GM10266 (cell line): Measurements from ENCODE around the gene KIAA2012.

Experiments
- DNase-seq: peaks from one replicate; pipeline ENCODE4 v3.0.0; 2012; ENCODE audit errors: extremely low spot score
- CTCF ChIP-seq: IDR thresholded peaks from 2 replicates; pipeline ENCODE4 v1.5.1; 2012; ENCODE audit warnings: mild to moderate bottlenecking, low read depth; ENCODE audit not compliant: control insufficient read depth, insufficient read depth; ENCODE audit errors: missing control alignments

Gene KIAA2012

DNA sequence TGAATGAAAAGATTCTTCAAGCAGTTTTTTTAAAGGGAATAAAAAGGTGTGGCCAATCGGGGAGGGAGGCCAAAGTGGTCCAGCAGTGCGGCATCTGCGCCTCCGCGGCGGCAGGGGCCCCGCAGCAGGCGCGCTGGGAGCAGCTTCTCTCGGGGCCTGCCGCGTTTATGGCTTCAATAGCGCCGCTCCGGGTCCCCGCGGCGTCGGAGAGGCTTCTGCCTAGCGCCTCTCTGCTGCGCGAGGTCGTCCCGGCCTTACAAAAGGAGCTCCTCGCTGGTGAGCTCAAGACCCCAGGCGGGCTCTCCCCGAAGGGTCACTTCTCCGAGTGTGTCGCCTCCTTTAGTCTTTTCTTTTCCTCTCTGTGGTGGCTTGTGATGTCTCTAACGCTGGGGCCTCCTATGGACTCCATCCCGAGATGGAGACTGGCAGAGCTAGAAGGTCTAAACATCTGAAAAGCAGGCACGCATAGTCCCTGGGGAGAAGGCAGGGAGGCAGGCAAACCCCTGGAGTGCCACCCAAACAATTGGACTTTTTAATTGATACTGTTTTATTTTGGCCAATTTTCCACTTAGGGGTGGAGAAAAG is 98.3 kb downstream of the KIAA2012 start:
- no peak for TF ChIP-seq CTCF
- DNase-seq: no peak

DNA sequence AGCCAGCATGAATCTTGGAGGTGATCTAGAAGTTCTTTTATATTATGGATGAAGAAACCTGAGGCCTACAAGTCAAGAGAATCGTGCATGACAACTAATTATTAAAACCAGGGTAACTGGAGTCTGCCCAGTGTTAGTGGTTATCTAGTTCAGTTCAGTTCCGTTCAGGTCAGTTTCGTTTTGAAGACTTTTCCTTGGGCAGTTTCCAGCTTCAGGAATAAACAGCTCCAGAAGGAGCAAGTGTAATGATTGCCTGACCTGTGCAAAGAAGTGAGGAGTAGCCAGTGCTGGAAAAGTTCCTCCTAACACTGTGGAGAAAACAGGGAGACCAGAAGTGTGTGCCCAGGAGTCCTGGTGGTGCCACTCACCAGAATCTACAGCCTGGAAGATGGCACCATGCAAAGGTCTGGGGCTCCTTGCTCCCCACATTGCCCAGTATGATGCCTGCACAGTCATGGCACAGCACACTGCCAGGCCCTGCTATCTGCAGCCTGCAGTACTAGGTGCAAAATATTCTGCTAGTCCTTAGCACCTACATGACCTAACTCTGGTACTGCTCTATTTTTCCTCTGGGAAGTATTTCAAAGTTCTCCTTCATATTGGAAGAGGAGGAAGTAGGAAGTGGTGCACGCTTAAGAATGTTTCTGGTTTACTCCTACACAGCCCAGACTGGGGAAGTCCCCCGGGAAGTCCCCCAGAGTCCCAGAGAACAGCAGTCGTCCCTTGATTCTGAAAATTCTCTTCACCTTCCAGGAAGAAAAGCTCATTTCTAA is 99.6 kb downstream of the KIAA2012 start:
- no peak for TF ChIP-seq CTCF
- DNase-seq: peak; percentile 69

DNA sequence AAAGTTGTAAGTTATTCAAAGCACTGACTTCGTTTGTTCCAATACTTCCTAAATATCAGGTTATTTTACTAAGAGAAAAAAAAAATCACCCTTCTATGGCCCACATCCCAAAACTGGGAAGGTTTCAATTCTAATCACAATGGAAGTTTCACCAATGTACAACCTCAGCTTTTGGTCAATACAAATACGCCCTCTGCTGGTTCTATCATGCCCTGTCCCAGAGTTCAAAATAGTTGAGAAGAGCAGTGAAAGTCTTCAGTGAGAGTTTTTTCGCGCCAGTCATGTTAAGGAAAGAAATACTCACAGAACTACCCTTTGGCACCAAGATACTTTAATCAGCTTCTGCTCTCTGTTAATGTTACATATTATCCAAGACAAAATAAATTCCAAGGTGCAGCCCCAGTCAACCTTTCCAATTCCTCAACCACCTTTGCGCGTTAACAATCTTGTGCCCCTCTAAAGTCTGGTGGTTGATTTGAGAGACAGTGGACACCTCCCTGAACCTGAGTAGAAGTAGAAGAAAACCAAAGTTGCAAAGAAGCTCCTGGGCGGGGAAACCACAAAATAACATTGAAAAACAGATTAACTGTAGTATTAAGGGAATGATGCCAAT is 105.4 kb downstream of the KIAA2012 start:
- DNase-seq: peak; percentile 56
- peak; percentile 70 for TF ChIP-seq CTCF

DNA sequence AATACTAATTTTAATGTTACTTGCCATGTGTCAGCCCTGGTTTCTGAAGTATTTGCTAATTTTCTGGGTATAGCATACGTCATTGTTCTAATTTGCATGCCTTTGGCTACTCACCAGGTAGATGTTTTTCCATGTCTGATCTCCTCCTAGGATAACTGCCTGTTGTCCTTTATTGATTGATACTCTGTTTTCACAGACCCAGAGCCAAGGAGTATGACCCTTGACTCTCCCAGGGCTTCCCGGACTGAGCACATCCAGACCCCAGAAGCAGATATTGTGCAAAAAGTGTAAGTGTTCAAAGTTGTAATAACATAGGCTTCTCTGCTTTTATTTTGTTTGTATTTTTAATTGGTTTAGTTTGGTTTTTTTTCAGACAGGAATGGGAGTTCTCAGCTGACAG is 111.5 kb downstream of the KIAA2012 start:
- DNase-seq: no peak
- no peak for TF ChIP-seq CTCF

DNA sequence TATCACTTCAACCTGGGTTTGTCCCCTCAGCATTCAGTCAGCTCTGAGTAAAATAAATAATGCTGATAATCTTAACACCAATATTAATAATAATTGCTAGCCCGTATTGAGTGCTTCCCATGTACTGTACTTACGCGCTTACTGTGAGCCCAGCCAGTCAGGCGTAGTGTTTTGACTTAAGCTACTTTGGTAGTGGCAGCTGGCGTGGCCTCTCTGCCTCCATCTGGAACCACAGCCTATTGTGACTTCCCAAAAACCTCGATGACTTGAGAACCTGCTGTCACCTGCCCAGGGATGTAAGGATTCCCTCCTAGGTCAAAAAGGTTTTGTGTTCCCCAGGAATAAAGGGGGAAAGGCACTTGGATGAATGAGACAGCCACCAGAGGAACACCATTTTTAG is 112.1 kb downstream of the KIAA2012 start:
- no peak for TF ChIP-seq CTCF
- DNase-seq: no peak

DNA sequence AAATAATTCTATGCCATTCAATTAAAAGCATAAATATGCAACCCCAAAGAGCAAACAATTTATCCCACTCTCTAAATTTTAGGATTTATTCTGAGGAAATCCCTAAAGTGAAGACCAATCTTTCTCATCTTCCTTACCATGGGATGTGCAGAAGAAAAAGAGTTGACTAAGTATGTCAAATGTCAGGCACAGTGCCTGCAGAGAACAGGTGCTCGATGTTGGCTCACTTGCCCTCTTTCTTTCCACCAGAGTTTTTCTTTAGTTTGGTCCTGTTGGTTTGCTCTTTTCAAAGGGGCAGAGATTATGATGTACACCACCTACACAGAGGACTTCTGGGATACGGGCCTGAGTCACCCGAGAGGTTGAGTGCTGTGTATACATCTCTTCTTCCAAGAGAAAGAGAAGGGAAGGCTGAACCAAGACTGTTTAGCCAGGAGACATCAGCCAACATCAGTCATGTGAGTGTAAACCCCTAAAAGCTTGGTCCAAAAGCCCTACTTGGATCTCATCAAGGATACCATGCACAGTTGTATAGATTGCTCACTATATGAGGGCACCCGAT is 113.7 kb downstream of the KIAA2012 start:
- TF ChIP-seq CTCF: no peak
- DNase-seq: no peak
